ENCODE measurements around the gene USP35. TPM values are rescaled to one million over a fixed set of nuclear protein-coding genes. Genes with fewer than 3 reads are reported as not detected.
A peak's percentile ranks its signal among the peaks of the same experiment; 100 is the strongest.

The USP35 gene
- polyA plus RNA-seq (2011; rRNA removed) (3.8 and 4.4 TPM in 2 replicates), polyA plus RNA-seq (2017; fragmentation: RNase III; extraction: RNeasy Plus Mini Kit Qiagen cat#74134 plus additional on column Dnase treatment) (5.5 to 6.4 TPM (median 5.8 TPM) in 3 replicates), polyA minus RNA-seq (2011; rRNA and poly(A)+ RNA removed) (5.1 and 6.7 TPM in 2 replicates)
- 4.4 and 5.6 TPM in 2 replicates for polyA plus RNA-seq (2012; cell fraction: cytosol; rRNA removed)
- polyA plus RNA-seq (2012; cell fraction: nucleus; rRNA removed): 16.2 and 17.9 TPM in 2 replicates

GRCh38 chr11:78188286-78189173 lies at the start of gene USP35, which contains the start of gene KCTD21:
USP35 (plus strand) TSS chr11:78188919; CDS start chr11:78196246, 7,327 bp downstream.
KCTD21 (minus strand) TSS chr11:78188626; CDS start chr11:78174554, 14,072 bp downstream.
- peak within 1 kb of the TSS; percentile 88 to 93 for H3K27ac ChIP-seq
- ChIA-PET POLR2A (interaction anchor here (0.6 to 1.5 kb wide), 2 partner anchors 49 to 68 kb away, joined by 3 to 7 read pairs; partner anchors contain the start of gene ALG8), CTCF (interaction anchor here (1.0 to 1.7 kb wide), 5 partner anchors 12 to 375 kb away, joined by 4 to 6 read pairs (median 4); no protein-coding TSS in a partner anchor)
- peak; percentile 93 to 98 for ATAC-seq
- no peak for FAIRE-seq
- H3K4me1 ChIP-seq: peaks cover 38% of the 10 kb centered on the region
- H3K4me3 ChIP-seq: peak within 1 kb of the TSS; percentile 84
- no peaks in the 10 kb centered on the region for H3K9me3 ChIP-seq
- TF ChIP-seq RFX5 (IDR thresholded peaks at IDR 0.05): 0 out of 2 replicates have a peak, but pooled peaks have one; percentile 47
- TF ChIP-seq CHD4 (IDR thresholded peaks at IDR 0.05; ENCODE audit: borderline replicate concordance): peak; percentile 67; the same call in 1 of the 2 replicates
- TF ChIP-seq RCOR1 (IDR thresholded peaks at IDR 0.05; ENCODE audit: low read depth, low read length): peak; percentile 96; the same call in 1 of the 2 replicates
- TF ChIP-seq NPAS2 (CRISPR knock-in tag; IDR thresholded peaks at IDR 0.05; ENCODE audit: borderline replicate concordance): no peak
- peak; percentile 67; the same call in 1 of the 2 replicates for TF ChIP-seq MYC (IDR thresholded peaks at IDR 0.05; ENCODE audit: borderline replicate concordance, low read length)
- peak in 1 of 2 experiments; percentile 82; a peak in 4 of 5 replicates for TF ChIP-seq JUN (IDR thresholded peaks at IDR 0.05)
- TF ChIP-seq CBX2 (IDR thresholded peaks at IDR 0.05; ENCODE audit: borderline replicate concordance, low read depth): no peak
- TF ChIP-seq MAX (IDR thresholded peaks at IDR 0.05): peak; percentile 68
- no peak for TF ChIP-seq USF2 (IDR thresholded peaks at IDR 0.05)
- no peak for TF ChIP-seq REST (IDR thresholded peaks at IDR 0.05)
- no peak for TF ChIP-seq HEYL (CRISPR knock-in tag; IDR thresholded peaks at IDR 0.05)
- no peak for TF ChIP-seq HOXB13 (CRISPR knock-in tag; IDR thresholded peaks at IDR 0.05; ENCODE audit: low read depth)
- TF ChIP-seq ATOH8 (CRISPR knock-in tag; IDR thresholded peaks at IDR 0.05; ENCODE audit: low read depth): no peak
- TF ChIP-seq BCL3 (IDR thresholded peaks at IDR 0.05): peak; percentile 47; the same call in 1 of the 3 replicates
- 0 out of 2 replicates have a peak, but pooled peaks have one; percentile 23 for TF ChIP-seq TFCP2L1 (CRISPR knock-in tag; IDR thresholded peaks at IDR 0.05)
- TF ChIP-seq PHF8 (IDR thresholded peaks at IDR 0.05; ENCODE audit: borderline replicate concordance, low read depth): peak; percentile 60; the same call in 1 of the 2 replicates
- TF ChIP-seq HDAC2 (IDR thresholded peaks at IDR 0.05): peak; percentile 99
- TF ChIP-seq KDM1A (IDR thresholded peaks at IDR 0.05; ENCODE audit: low read depth): peak; percentile 100
- TF ChIP-seq GATA3 (IDR thresholded peaks at IDR 0.05; ENCODE audit: borderline replicate concordance): no peak
- 0 out of 2 replicates have a peak, but pooled peaks have one; percentile 74 for TF ChIP-seq MAZ (IDR thresholded peaks at IDR 0.05; ENCODE audit: borderline replicate concordance, low read depth, low read length)
- peak; percentile 76 for TF ChIP-seq POLR2A (IDR thresholded peaks at IDR 0.05; ENCODE audit: low read length)
- TF ChIP-seq CBX8 (IDR thresholded peaks at IDR 0.05): no peak
- WGBS (ENCODE audit: missing lambda C conversion rate): 2% methylated on average over 9 of the region's 74 CpGs
- H3K4me2 ChIP-seq: peak within 1 kb of the TSS; percentile 95
- DNase-seq (ENCODE audit: low read depth in 1 of 2, low spot score in 1 of 2): peak; percentile 97

All from A549 (cell line).